GM12878 (cell line): ENCODE results near the gene GABBR2.

Experiments
- CEBPB ChIP-seq, 2 experiments: fragments of 150-350 bp in 1 of 2; IDR thresholded peaks; 2 replicates each; pipeline ENCODE4 v1.6.1; 2012 to 2014; ENCODE audit warnings: low read depth in 2 of 2, low read length in 2 of 2, borderline replicate concordance in 1 of 2, inconsistent platforms in 1 of 2
- HDAC6 ChIP-seq: fragments of 200-600 bp; sonication (generic); IDR thresholded peaks from one replicate; pipeline ENCODE4 v1.8.0; 2017; ENCODE audit warnings: antibody characterized with exemption; ENCODE audit not compliant: unreplicated experiment
- NFYB ChIP-seq: IDR thresholded peaks from 2 replicates; pipeline ENCODE4 v1.6.1; 2011; ENCODE audit warnings: low read depth, mild to moderate bottlenecking, low read length, improper control_type of control experiment, moderate library complexity; ENCODE audit not compliant: insufficient read depth
- NR2C1 ChIP-seq: fragments of 450-650 bp; IDR thresholded peaks from 2 replicates; pipeline ENCODE4 v1.6.1; 2017; ENCODE audit warnings: antibody characterized with exemption, mild to moderate bottlenecking, moderate library complexity
- SIN3A ChIP-seq: IDR thresholded peaks from 2 replicates; pipeline ENCODE4 v1.6.1; 2012; ENCODE audit warnings: low read depth, low read length, improper control_type of control experiment
- YY1 ChIP-seq: IDR thresholded peaks from 2 replicates; pipeline ENCODE4 v1.6.1; 2011; ENCODE audit warnings: low read depth, mild to moderate bottlenecking, low read length
- TF ChIP-seq, protein P1 (sequence below), 3 experiments: IDR thresholded peaks in 2 of 3; conservative IDR thresholded peaks in 1 of 3; 2 replicates each; pipeline ENCODE4 v1.5.1; 2011; ENCODE audit warnings: low read depth in 3 of 3, low read length in 3 of 3, mild to moderate bottlenecking in 3 of 3, control low read depth in 2 of 3, moderate library complexity in 2 of 3, inconsistent platforms in 1 of 3, mixed read lengths in 1 of 3; ENCODE audit not compliant: control insufficient read depth in 2 of 3, insufficient read depth in 1 of 3; ENCODE audit errors: extremely low read depth in 1 of 3

DNA sequence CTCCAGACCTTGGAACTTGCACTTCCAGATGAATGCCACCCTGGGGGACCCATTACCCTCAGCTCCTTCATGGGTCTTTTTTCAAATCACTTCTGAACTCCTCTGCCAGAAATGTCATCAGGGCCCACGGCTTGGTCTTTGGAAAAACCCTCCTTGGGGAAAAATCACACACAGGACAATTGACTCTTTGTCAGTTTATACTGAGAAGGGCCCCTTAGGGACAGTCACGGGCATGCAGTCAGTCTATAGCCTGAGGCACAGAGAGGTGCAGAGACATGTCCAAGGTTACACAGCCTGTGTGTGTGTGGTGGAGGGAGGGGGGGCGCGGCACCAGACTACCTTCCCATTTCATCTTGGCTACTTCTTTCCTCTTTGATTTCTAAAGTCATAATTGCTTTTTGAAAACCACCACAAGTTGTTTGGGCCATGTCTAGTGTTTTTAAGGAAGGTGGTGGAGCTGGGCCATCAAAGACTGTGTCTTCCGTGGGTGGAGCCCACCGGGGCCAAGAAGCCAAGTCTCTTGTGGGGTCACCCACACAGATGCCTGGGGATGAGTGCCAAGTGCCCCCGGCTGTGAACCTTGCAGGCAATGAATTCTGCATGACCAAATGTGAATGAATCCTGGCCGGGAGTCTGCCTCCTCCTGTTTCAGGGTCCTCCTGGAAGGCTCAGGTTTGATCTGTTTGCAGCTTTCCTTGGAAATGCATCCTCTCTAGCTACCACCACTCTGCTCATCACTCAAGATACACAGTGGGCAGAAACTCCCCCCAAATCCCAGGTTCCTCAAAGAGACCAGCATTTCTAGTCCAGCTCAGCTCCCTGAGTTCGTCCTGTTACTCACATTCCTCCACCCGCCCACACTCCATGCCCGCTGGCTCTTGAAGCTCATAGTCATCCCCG is 253.2 kb downstream of the GABBR2 start:
- TF ChIP-seq HDAC6 (no peak), SIN3A (no peak), CEBPB (IDR thresholded peaks at IDR 0.05; ENCODE audit: borderline replicate concordance in 1 of 2, low read depth in 2 of 2, low read length in 2 of 2) (no peak), NR2C1 (no peak), NFYB (no peak), YY1 (no peak)
- TF ChIP-seq, protein P1, sequence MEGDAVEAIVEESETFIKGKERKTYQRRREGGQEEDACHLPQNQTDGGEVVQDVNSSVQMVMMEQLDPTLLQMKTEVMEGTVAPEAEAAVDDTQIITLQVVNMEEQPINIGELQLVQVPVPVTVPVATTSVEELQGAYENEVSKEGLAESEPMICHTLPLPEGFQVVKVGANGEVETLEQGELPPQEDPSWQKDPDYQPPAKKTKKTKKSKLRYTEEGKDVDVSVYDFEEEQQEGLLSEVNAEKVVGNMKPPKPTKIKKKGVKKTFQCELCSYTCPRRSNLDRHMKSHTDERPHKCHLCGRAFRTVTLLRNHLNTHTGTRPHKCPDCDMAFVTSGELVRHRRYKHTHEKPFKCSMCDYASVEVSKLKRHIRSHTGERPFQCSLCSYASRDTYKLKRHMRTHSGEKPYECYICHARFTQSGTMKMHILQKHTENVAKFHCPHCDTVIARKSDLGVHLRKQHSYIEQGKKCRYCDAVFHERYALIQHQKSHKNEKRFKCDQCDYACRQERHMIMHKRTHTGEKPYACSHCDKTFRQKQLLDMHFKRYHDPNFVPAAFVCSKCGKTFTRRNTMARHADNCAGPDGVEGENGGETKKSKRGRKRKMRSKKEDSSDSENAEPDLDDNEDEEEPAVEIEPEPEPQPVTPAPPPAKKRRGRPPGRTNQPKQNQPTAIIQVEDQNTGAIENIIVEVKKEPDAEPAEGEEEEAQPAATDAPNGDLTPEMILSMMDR (IDR thresholded peaks at IDR 0.05 in 2 of 3, conservative IDR thresholded peaks at IDR 0.05 in 1 of 3; ENCODE audit: control insufficient read depth in 2 of 3, extremely low read depth in 1 of 3, insufficient read depth in 1 of 3, low read depth in 3 of 3, low read length in 3 of 3), result no peak
